GM19468 (cell line): ENCODE results near the gene FOXL3.
"Not testable (repeated sequence)": the region's sequence is repeated elsewhere in the genome, so short reads cannot be mapped to it uniquely, and the experiment has no call there.

ENCODE experiments used
- ATAC-seq: cut with Tn5 transposase; IDR thresholded peaks from one replicate; pipeline ENCODE4 v1.9.1; 2021; ENCODE audit warnings: mild to moderate bottlenecking, moderate library complexity, moderate number of reproducible peaks; ENCODE audit not compliant: unreplicated experiment; ENCODE audit errors: extremely low read depth

FOXL3 gene

DNA sequence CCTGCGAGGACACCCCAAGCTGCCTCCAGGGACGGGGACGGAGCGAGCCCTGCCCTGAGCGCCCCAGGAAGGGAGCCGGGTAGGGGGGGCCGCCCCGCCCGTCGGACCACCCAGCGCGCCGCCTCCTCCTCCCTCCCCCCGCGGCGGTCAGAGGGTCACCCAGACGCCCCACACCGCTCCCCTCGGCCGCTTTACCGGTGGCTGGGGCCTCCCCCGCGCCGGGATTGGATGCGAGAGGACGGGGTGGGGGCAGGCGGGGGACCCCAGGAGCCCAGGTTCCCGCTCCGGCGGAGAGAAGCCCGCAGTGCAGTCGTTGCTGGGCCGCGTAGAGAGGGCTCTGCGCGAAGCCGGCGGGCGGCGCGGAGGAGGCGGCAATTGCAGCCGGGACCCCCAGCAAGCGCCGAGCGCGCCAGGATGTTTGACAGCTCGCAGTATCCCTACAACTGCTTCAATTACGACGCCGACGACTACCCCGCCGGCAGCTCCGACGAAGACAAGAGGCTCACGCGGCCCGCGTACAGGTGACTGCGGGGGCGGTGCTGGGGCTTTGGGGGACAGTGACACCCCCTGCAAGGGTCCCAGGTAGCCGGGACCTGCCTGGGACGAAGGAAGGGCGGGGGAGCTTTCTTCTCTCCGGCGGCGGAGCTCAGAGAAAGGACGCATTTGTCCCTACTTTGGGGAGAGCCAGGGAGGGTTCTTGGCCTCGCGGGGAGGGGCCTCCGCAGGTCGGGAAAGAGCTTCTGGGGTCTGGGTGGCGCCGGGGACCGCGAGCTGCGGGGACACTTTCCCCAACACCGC is at the start of gene FOXL3:
Gene FOXL3, plus strand, starts transcription at position 415 of the 798 bp plus-strand sequence. Its CDS starts 0 bp downstream, at position 415.
- ATAC-seq, result no peak

- no peak for ATAC-seq
Measured at GRCh38 chr7:240887-241421, 49.0 kb upstream of the FOXL3 start.

DNA sequence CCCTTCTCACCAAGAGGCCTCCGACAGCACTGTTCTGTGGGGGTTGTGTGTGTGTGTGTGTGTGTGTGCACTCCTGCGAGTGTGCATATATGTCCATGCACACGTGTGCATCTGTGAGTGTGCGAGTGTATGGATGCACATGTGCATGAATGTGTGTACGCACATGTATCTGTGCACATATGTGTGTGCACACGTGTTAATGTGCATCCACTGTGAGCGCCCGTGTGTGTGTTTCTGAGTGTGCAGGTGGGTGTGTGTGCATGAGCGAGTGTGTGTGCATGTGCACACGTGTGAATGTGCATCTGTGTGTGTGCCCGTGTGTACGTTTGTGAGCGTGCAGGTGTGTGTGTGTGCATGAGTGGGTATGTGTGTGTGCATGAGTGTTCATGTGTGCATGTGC is 48.5 kb upstream of the FOXL3 start:
- no peak for ATAC-seq

DNA sequence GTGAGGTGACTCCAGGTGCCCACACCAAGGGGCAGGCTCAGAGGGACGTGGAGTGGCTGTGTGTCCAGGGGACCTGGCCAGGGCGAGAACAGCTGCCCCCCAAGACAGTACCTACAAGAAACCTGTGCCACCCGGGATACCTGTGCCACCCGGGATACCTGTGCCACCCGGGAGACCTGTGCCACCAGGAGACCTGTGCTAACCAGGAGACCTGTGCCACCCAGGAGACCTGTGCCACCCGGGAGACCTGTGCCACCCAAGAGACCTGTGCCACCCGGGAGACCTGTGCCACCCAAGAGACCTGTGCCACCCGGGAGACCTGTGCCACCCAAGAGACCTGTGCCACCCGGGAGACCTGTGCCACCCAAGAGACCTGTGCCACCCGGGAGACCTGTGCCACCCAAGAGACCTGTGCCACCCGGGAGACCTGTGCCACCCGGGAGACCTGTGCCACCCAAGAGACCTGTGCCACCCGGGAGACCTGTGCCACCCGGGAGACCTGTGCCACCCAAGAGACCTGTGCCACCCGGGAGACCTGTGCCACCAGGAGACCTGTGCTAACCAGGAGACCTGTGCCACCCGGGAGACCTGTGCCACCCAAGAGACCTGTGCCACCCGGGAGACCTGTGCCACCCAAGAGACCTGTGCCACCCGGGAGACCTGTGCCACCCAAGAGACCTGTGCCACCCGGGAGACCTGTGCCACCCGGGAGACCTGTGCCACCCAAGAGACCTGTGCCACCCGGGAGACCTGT is 47.0 kb upstream of the FOXL3 start:
- not testable (repeated sequence) for ATAC-seq

- ATAC-seq, result not testable (repeated sequence)
Measured at GRCh38 chr7:243580-243978, 46.4 kb upstream of the FOXL3 start.

DNA sequence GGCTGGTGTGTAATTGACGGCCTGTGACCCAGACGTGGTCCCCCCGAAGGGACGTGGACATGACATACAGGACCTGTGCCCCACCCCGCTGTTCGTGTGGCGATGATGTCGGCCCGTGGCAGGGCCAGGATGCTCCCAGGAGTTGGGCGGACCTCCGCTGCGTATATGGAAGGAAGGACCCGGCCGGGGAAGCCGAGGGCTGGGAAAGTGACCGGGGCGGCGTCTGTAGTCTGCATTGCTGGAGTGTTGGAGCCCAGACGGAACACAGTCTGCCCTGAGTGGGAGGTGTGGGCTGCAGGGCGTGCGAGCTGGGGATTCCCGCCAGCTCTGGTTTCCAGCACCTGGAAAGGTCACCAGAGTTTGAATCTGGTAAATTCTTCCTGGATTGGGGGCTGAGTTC is 45.0 kb upstream of the FOXL3 start:
- no peak for ATAC-seq

DNA sequence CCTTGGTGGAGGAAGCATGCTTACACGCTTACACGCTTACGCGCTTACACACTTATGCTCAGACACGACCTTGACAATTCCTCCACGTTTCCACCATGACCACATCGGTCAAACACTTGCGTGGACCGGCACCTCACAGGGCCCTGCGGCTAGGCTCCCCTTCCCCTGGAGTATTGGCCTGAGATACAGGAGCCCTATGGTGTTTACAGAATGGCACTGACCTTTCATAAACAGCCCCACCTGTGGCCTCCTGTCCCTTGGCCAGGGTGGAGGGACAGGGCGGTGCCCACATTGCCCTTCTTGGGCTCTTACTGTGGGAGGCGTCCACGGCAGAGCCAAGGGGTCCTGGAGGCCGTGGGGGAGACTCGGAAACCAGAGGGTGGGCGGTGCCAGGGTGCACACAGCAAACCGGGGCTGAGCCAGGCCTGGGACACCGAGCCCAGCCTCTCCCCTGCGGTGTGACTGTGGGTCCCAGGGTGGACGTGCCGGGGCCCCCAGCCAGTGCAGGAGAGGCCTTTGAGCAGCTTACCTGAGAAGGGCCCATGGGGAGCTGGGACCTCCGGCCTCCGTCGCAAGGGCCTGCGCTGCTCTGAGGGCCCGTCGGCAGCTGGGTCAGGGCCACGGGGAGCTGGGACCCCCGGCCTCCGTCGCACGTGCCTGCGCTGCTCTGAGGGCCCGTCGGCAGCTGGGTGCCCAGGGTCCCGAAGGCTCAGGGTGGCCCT is 44.2 kb upstream of the FOXL3 start:
- no peak for ATAC-seq

GRCh38 chr7:246451-246850 is 43.5 kb upstream of the FOXL3 start:
- ATAC-seq, result no peak

GRCh38 chr7:247181-247580 is 42.8 kb upstream of the FOXL3 start:
- ATAC-seq, result no peak

DNA sequence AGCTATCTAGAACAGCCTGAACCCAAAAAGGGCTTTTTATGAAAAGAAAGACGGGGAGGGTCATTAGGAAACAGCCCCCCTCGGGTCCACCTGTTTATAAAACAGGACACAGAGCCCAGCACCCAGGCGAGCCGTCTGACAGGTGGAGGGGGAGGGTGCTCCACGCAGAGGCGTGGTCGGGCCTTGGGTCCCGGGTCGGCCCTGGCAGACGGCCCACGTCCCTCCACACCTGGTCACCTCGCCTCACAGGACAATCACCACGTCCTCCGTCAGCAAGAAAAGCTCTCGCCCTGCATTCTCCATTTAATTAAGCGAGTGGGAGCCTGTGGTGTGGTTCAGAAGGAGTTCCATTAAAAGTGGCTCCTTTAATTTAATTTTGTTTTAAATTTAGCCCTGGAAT is 42.3 kb upstream of the FOXL3 start:
- ATAC-seq, result no peak

DNA sequence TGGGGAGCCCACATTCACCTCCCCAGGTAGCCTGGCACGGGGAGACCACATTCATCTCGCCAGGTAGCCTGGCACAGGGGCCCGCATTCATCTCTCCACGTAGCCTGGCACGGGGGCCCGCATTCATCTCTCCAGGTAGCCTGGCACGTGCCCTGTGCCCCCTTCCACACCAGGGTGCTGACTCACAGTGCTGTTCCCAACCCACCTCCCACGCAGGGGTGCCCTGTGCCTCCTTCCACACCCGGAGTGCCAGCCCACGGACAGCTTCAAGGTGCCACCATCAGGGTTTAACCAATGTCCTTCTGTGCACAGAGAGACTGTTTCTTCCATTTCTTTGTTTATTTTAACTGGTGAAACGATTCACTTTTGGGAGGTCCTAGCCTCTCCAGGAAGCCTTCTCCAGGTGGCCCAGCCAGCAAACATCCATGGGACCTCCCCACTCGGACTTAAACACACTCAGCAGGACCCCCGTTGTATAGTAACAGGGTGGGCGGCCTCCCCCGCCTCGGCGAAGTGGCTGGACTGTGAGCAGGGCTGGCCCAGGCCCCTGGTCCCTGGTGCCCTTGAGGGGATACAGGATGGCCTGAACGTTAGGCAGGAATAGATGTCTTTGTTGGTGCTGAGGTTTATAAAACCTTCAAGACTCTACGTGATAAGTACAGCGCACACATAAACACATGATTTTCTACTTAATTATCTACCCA is 41.1 kb upstream of the FOXL3 start:
- no peak for ATAC-seq

DNA sequence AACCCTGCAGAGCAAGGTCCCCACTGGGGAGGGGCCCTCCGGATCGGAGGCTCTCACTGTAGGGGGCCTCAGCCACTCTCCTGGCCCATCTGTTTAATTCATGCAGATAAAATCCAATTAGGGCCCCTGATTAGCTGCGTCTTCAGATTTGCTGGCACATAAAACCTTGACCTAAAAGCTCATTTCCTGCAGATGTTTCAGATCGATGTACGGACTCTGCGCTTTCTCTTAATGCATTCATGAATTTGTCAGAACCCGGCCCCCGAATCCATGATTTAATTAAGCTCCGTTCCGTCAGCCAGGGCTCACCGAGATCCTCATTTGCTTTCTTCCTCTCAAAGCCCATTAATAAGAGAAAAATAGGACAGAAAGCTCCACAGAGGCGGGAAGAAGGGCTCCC is 40.0 kb upstream of the FOXL3 start:
- no peak for ATAC-seq

DNA sequence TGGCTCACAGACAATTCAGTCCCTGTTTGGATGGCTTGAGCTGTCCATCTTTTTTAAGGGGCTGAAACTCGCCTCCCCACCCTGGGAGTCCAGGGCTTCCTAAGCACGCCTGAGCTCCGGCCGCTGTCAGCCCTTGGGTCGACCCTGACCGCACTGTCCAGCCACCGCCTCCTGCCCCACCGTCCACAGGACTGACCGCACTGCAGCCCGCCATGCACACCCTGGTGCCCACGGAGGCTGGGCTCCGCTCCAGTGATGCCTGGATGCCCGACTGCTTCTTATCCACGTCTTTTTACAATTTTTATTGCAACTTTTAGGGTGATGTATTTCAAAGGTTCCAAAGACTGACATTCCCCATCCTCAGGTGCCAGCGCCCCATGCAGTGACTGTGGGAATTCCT is 39.4 kb upstream of the FOXL3 start:
- ATAC-seq, result no peak

- ATAC-seq, result no peak
Measured at GRCh38 chr7:251005-251404, 39.0 kb upstream of the FOXL3 start.

DNA sequence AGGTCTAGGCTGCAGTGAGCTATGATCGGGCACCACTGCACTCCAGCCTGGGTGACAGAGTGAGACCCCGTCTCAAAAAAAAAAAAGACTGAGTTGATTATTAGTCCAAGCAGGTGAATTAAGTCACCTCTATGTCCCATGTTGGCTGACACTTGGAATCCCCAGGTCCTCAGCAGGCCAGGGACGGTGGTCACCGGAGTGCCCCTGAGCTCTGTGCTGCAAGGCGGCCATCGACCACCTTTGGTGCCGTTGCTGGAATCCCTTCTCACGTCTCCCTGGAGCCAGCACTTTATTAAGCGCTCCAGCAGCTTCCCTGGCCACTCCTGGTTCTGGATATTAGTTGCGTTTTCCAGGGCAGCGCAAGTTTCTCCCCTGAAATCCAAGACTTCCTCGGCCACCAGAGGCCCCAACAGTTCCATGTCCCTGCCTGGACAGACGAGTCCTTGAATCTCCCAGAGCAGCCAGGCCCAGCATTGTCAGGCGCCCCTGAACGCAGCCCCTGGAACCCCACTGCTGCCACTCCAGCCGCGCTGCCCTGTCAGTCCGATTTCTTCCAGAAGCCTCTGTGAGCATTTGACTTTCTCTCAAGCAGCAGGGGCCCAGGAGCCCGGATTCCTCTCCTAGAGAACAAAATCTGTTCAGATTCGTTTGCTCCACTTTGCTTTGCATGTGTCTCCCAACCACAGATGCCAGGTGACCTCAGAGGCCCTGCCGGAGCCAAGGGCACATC is 38.4 kb upstream of the FOXL3 start:
- ATAC-seq, result no peak

DNA sequence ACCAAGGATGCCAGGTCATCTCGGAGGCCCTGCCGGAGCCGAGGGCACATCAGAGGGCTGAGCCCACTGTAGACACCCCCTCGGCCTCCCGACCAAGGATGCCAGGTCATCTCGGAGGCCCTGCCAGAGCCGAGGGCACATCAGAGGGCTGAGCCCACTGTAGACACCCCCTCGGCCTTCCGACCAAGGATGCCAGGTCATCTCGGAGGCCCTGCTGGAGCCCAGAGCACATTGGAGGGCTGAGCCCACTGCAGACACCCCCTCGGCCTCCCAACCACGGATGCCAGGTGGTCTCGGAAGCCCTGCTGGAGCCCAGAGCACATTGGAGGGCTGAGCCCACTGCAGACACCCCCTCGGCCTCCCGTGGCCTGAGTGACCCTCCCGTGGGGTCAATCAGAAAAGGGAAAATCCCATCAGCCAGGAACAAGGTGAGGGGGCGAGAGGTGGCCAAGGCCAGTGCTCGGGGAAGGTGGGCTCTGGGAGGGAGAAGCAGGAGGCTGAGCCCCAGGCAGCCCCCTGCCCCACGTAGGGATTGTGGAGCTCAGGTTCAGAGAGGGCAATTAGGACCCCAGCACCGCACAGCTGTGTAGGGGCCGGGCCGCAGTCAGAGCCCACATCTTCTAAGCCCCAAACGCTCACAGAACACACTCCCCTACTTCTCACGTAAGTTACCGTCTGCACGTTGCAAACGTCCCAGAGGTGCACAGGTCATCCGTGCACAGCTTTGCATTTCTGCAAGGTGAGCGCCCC is 37.6 kb upstream of the FOXL3 start:
- ATAC-seq, result no peak

GRCh38 chr7:252981-253380 is 37.0 kb upstream of the FOXL3 start:
- ATAC-seq, result no peak

- no peak for ATAC-seq
Measured at GRCh38 chr7:253581-254336, 36.2 kb upstream of the FOXL3 start.
